GM12878 (cell line): ENCODE measurements around the gene CCDC141. TPM values are rescaled to one million over a fixed set of nuclear protein-coding genes. Genes with fewer than 3 reads are reported as not detected.

Source experiments
- ATAC-seq: fragments of 200-7000 bp; cut with Tn5 transposase; 3 replicates; pipeline ENCODE4 v1.9.1; 2020; ENCODE audit warnings: mild to moderate bottlenecking, moderate library complexity
- BruUV-seq: library from RNA; stranded (reverse); fragments of 400-500 nt; replicated peaks from 2 replicates; lab custom pipeline; 2021; lab: Mats Ljungman, UMichigan
- CTCF ChIA-PET: fragments of 300-600 bp; sonication (Branson Sonifier 250); formaldehyde crosslinking; extraction: SDS; loops from one replicate; lab custom pipeline; 2021; ENCODE audit warnings: inconsistent platforms; lab: Yijun Ruan, JAX
- POLR2A ChIA-PET: fragments of 350-600 bp; formaldehyde crosslinking; extraction: SDS; loops from one replicate; lab custom pipeline; 2021; ENCODE audit warnings: inconsistent platforms; lab: Charles Lee
- RAD21 ChIA-PET: fragments of 300-600 bp; sonication (Branson Sonifier 250); formaldehyde crosslinking; loops from one replicate; lab custom pipeline; 2023; ENCODE audit warnings: antibody characterized with exemption; ENCODE audit not compliant: unreplicated experiment; lab: Charles Lee
- SMC1A ChIA-PET: fragments of 300-600 bp; sonication (Branson Sonifier 250); formaldehyde crosslinking; loops from one replicate; lab custom pipeline; 2023; ENCODE audit not compliant: unreplicated experiment, uncharacterized antibody; lab: Charles Lee
- DNase-seq: peaks from one replicate; pipeline ENCODE4 v3.0.0-alpha.2; 2011; ENCODE audit warnings: low read depth, low spot score
- FAIRE-seq: peaks from 3 replicates; lab custom pipeline; 2011; peaks lifted over from hg19 to GRCh38; lab: Jason Lieb, UNC
- H2AFZ ChIP-seq: 2 replicates; pipeline ENCODE4 v1.6.0; 2011; ENCODE audit warnings: low read depth, low read length, control low read depth; ENCODE audit not compliant: control insufficient read depth
- H3K27ac ChIP-seq: 2 replicates; pipeline ENCODE4 v1.5.1; 2011; ENCODE audit warnings: control low read depth; ENCODE audit not compliant: control insufficient read depth, insufficient read depth
- H3K27me3 ChIP-seq, 2 experiments: replicated peaks in 1 of 2; 2 replicates each; pipeline versions ENCODE4 v1.6.0 to v1.6.1; 2011; ENCODE audit warnings: low read length in 1 of 2; ENCODE audit not compliant: control insufficient read depth in 2 of 2, insufficient read depth in 2 of 2
- H3K36me3 ChIP-seq, 2 experiments: 2 replicates each; pipeline ENCODE4 v1.5.1; 2011; ENCODE audit warnings: low read length in 1 of 2; ENCODE audit not compliant: control insufficient read depth in 2 of 2, insufficient read depth in 2 of 2
- H3K4me1 ChIP-seq: 2 replicates; pipeline ENCODE4 v1.6.1; 2011; ENCODE audit warnings: mild to moderate bottlenecking, low read length, moderate library complexity, mixed read lengths; ENCODE audit not compliant: control insufficient read depth, insufficient read depth
- H3K4me2 ChIP-seq: 2 replicates; pipeline ENCODE4 v1.6.0; 2011; ENCODE audit warnings: control low read depth; ENCODE audit not compliant: control insufficient read depth, insufficient read depth
- H3K4me3 ChIP-seq: fragments of 200-600 bp; sonication (generic); 2 replicates; pipeline ENCODE4 v1.5.1; 2016
- H3K79me2 ChIP-seq: 2 replicates; pipeline ENCODE4 v1.6.0; 2011; ENCODE audit warnings: low read length; ENCODE audit not compliant: control insufficient read depth, insufficient read depth
- H3K9ac ChIP-seq: 2 replicates; pipeline ENCODE4 v1.8.0; 2011; ENCODE audit warnings: low read length, control low read depth, mixed read lengths; ENCODE audit not compliant: control insufficient read depth, insufficient read depth
- H3K9me3 ChIP-seq: replicated peaks from 3 replicates; pipeline ENCODE4 v1.5.1; 2011; ENCODE audit warnings: mild to moderate bottlenecking, low read length; ENCODE audit not compliant: control insufficient read depth, insufficient read depth
- H4K20me1 ChIP-seq: 2 replicates; pipeline ENCODE4 v1.6.0; 2011; ENCODE audit not compliant: control insufficient read depth, insufficient read depth
- ATF2 ChIP-seq: IDR thresholded peaks from 2 replicates; pipeline ENCODE4 v1.6.1; 2012; ENCODE audit warnings: low read length, inconsistent platforms
- CUX1 ChIP-seq: IDR thresholded peaks from 2 replicates; pipeline ENCODE4 v1.6.1; 2012; ENCODE audit warnings: improper control_type of control experiment, low read depth, low read length; ENCODE audit not compliant: insufficient replicate concordance
- HDAC6 ChIP-seq: fragments of 200-600 bp; sonication (generic); IDR thresholded peaks from one replicate; pipeline ENCODE4 v1.8.0; 2017; ENCODE audit warnings: antibody characterized with exemption; ENCODE audit not compliant: unreplicated experiment
- HDGF ChIP-seq: fragments of 450-650 bp; IDR thresholded peaks from 2 replicates; pipeline ENCODE4 v1.6.1; 2016; ENCODE audit warnings: antibody characterized with exemption
- POU2F2 ChIP-seq: IDR thresholded peaks from 3 replicates; pipeline ENCODE4 v1.6.1; 2011; ENCODE audit warnings: low read depth, mild to moderate bottlenecking, low read length, borderline replicate concordance
- RELA ChIP-seq: fragments of 450-650 bp; IDR thresholded peaks from 2 replicates; pipeline ENCODE4 v1.8.0; 2014; ENCODE audit warnings: borderline replicate concordance; ENCODE audit not compliant: partially characterized antibody
- SKIL ChIP-seq: fragments of 450-650 bp; IDR thresholded peaks from 2 replicates; pipeline ENCODE4 v1.6.1; 2017; ENCODE audit warnings: mild to moderate bottlenecking, low read depth, inconsistent platforms; ENCODE audit not compliant: poor library complexity, severe bottlenecking
- SMC3 ChIP-seq: IDR thresholded peaks from 2 replicates; pipeline ENCODE4 v1.6.1; 2011; ENCODE audit warnings: low read length, improper control_type of control experiment, borderline replicate concordance
- TBL1XR1 ChIP-seq: IDR thresholded peaks from 2 replicates; pipeline ENCODE4 v1.6.1; 2012; ENCODE audit warnings: low read depth, low read length, improper control_type of control experiment
- USF2 ChIP-seq: IDR thresholded peaks from 2 replicates; pipeline ENCODE4 v1.6.1; 2011; ENCODE audit warnings: low read depth, low read length, improper control_type of control experiment, borderline replicate concordance
- ZNF274 ChIP-seq: IDR thresholded peaks from one replicate; pipeline ENCODE4 v1.8.0; 2011; ENCODE audit not compliant: insufficient read length, insufficient read depth
- ZNF622 ChIP-seq: fragments of 450-650 bp; IDR thresholded peaks from 2 replicates; pipeline ENCODE4 v1.6.1; 2017; ENCODE audit warnings: mild to moderate bottlenecking, inconsistent platforms
- WGBS: methylation state at CpG from one replicate; pipeline ENCODE4 v1.1.6; 2016; ENCODE audit warnings: low lambda C conversion rate; ENCODE audit not compliant: insufficient replicate concordance, insufficient coverage; ENCODE audit errors: missing lambda C conversion rate; 5-methylcytosine and 5-hydroxymethylcytosine counted together
- in situ Hi-C: fragments of 300-500 bp; cut with MboI; formaldehyde crosslinking; loops from 9 replicates; pipeline ENCODE4 v1.14.3; 2018; ENCODE audit warnings: mixed read lengths
- intact Hi-C: fragments of 100-400 bp; cut with micrococcal nuclease; formaldehyde crosslinking; loops from one replicate; pipeline ENCODE4 v1.14.2; 2022; ENCODE audit not compliant: unreplicated experiment
- polyA plus RNA-seq, 11 experiments: library from polyadenylated mRNA; depleted of rRNA in 4 of 11; unstranded in 6 of 11; stranded (reverse) in 5 of 11; fragments of >200 nt; fragmentation: Nextera tagmentation in 4 of 11; fragmentation: Illumina TruSeq in 1 of 11; extraction: Ambion mirVana in 4 of 11; extraction: Trizol in 1 of 11; gene quantifications; 1 replicate in 1 of 11; 2 replicates in 10 of 11; pipeline versions ENCODE4 v1.2.1 to v1.2.3, GENCODE V29; 2011 to 2016; ENCODE audit warnings: inconsistent platforms in 2 of 11, missing spikeins in 2 of 11, low read depth in 1 of 11
- total RNA-seq, 4 experiments: library from RNA; depleted of rRNA in 3 of 4; stranded (reverse); fragments of >200 nt in 3 of 4; fragmentation: Illumina TruSeq in 1 of 4; extraction: Trizol in 1 of 4; gene quantifications; 2 replicates each; pipeline versions ENCODE4 v1.2.1 to v1.2.3, GENCODE V29; 2013 to 2021

CCDC141 gene
- total and polyA plus RNA-seq, 10 of the 15 experiments (the other 5 are each of a cell fraction or from before 2014, with no cell fraction given): 0.84 to 12.5 (median 3.6) TPM

- TF ChIP-seq CUX1 (no peak), HDGF (no peak)
These were observed 220.0 kb downstream of the CCDC141 start (continued) for GRCh38 chr2:178829981-178830380.

- ChIA-PET POLR2A (no interaction called here), SMC1A (interaction anchor here (1.0 kb wide), 1 partner anchor 9 kb away, joined by 5 read pairs; no protein-coding TSS in a partner anchor), CTCF (interaction anchor here (1.5 to 1.8 kb wide), 2 partner anchors 9 to 300 kb away, joined by 3 to 6 read pairs; no protein-coding TSS in a partner anchor), RAD21 (no interaction called here)
- DNase-seq (no peak), ATAC-seq (no peak), FAIRE-seq (no peak)
- no peaks in the 10 kb centered on the region for H3K27me3 ChIP-seq
- no peaks in the 10 kb centered on the region for H3K36me3 ChIP-seq
- 57% methylated on average over 3 of the region's 3 CpGs for WGBS
- no peak overlapping the region for H3K27ac ChIP-seq
- in situ Hi-C loops: no loop called here
- no peaks in the 10 kb centered on the region for H4K20me1 ChIP-seq
- H3K9me3 ChIP-seq: no peaks in the 10 kb centered on the region
- H2AFZ ChIP-seq: no peak overlapping the region
- no peak overlapping the region for H3K4me3 ChIP-seq
- no TSS peak for BruUV-seq
- H3K9ac ChIP-seq: no peak overlapping the region
- intact Hi-C loops: no loop called here
- no peaks in the 10 kb centered on the region for H3K4me1 ChIP-seq
- H3K4me2 ChIP-seq: no peak overlapping the region
- no peaks in the 10 kb centered on the region for H3K79me2 ChIP-seq
- TF ChIP-seq TBL1XR1 (no peak), ZNF622 (no peak), POU2F2 (no peak), SMC3 (no peak), ATF2 (no peak), USF2 (no peak), ZNF274 (no peak), RELA (no peak), SKIL (no peak), HDAC6 (no peak)
These were observed 220.5 kb downstream of the CCDC141 start for GRCh38 chr2:178829299-178829960.
